Measurements from ENCODE around the gene USP49.

USP49 gene

GRCh38 chr6:41805830-41806774 is 89.1 kb downstream of the USP49 start:
- no peak for DNase-seq

DNA sequence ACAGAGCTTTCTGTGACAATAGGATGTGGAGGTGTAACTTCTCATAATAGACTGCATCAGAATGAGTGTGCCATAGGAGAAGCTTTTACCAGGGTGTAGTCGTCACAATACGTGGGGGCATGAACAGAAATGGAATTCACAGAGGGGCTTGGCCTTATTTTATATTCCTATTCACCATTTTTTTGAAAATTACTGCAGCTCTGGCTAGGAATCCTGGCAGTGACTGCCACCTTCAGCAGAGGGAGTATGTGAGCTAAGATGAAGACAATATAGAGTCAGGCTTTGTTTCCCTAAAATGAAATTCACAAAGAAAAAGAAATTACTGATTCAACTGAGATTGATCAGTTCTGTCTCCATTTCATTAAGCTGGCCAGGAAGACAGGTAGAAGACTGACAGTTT is 93.8 kb downstream of the USP49 start:
- DNase-seq, result no peak

DNA sequence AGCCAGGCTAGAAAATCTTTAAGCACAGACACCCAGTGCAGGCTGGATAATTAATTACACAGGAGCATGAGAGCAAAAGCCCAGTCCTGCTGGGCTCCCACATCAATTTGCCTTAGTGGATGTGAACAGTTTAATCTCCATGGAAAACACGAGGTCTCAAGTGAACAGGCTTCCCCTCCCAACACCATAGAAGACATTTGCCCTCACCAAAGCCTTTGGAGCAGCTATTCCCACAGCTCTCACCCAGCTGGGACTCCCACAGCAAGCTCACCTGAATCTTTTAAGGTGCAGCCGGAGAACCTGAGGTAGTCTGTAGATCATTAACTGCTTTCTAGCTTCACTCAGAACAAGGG is 95.6 kb downstream of the USP49 start:
- no peak for DNase-seq

DNA sequence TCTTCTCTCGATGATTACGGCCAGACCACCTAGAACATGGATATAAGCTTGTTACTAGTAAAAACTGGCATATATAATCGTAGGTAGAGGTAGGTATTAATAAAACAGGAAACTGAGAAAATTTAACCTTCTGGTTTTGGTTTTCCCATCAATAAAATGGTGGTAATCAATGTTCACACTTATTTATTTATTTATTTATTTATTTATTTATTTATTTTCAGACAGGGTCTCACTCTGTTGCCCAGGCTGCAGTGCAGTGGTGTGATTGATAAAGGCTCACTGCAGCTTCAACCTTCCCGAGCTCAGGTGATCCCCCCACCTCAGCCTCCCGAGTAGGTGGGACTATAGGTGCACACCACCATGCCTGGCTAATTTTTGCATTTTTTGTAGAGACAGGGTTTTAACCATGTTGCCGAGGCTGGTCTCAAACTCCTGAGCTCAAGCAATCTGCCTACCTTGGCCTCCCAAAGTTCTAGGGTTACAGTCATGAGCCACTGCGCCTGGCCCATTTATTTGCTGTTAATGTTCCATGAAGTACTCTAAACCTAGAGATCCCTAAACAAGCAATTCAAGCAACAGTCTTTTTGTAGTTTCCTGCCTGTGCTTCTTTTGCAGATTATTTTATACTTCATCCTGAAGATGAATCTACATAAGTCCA is 96.1 kb downstream of the USP49 start:
- no peak for DNase-seq

GRCh38 chr6:41796474-41796873 is 98.7 kb downstream of the USP49 start:
- DNase-seq, result peak; percentile 44

GRCh38 chr6:41791984-41792383 is 103.2 kb downstream of the USP49 start:
- no peak for DNase-seq

GRCh38 chr6:41791305-41791704 is 103.9 kb downstream of the USP49 start:
- DNase-seq, result no peak

DNA sequence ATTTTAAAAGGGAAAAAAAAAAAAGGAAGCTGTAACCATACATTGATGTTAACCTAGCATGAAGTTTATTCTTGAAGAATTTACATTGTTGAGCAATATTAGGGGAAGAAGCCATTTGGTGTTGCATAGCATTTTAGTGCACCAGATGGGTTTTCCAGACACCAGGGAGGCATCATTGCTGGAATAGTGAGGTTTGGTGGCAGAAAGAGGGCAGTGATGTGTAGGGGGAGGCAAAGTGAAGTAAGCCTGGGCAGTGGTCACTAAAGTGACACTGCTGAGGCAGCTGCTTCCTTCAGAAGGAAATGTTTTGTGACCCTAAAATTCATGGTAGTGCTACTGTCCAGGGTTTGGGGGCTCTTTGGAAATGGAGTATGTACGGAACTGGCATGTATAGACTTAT is 105.1 kb downstream of the USP49 start:
- DNase-seq, result no peak

DNA sequence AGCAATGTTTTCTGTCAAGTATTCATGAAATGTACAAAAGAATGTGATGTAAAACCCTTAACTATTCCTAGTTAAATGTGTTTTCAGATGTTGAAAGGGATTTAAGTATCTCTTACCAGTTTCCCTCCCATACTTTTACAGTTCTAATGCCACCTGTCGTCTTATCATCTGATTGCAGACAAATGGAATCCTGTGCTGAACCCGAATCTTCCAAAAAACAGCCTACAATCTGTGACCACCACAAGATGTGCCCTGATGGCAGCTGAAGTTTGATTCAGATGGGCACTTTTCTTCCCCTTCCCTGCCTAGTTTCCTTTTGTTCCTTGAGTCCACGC is 105.8 kb downstream of the USP49 start:
- DNase-seq, result no peak

DNA sequence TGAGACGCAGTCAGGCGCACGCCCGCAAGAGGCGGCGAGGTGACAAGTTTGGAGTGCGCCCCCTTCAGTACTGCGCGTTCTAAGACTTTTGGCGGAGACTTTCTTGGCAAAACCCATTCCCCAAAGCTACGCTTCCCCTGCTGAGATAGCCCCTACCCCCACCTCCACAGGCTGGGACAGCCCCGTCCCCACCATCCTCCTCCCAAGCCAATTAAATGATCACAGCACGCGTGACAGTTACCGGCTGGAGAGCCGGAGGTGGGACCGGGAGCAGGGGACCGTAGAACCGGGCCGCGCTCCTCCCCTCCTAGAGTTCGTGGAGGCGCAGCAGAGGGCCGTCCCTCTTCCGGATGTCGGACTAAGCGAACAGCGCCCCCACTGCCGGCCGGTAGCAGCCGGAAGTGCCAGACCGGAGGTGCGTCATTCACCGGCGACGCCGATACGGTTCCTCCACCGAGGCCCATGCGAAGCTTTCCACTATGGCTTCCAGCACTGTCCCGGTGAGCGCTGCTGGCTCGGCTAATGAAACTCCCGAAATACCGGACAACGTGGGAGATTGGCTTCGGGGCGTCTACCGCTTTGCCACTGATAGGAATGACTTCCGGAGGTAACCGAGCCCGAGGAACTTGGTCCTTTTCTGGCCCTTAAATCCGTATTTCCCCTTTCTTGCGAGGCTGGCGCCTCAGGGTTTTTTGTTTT is 107.8 kb downstream of the USP49 start, which contains the start of gene TOMM6:
Gene TOMM6 (plus strand): TSS at position 476 of the 699 bp plus-strand sequence. CDS start 4 bp downstream, at position 480.
- peak; percentile 97 for DNase-seq

- peak; percentile 91 for DNase-seq
Observed at GRCh38 chr6:41786451-41787218, 108.5 kb downstream of the USP49 start.

DNA sequence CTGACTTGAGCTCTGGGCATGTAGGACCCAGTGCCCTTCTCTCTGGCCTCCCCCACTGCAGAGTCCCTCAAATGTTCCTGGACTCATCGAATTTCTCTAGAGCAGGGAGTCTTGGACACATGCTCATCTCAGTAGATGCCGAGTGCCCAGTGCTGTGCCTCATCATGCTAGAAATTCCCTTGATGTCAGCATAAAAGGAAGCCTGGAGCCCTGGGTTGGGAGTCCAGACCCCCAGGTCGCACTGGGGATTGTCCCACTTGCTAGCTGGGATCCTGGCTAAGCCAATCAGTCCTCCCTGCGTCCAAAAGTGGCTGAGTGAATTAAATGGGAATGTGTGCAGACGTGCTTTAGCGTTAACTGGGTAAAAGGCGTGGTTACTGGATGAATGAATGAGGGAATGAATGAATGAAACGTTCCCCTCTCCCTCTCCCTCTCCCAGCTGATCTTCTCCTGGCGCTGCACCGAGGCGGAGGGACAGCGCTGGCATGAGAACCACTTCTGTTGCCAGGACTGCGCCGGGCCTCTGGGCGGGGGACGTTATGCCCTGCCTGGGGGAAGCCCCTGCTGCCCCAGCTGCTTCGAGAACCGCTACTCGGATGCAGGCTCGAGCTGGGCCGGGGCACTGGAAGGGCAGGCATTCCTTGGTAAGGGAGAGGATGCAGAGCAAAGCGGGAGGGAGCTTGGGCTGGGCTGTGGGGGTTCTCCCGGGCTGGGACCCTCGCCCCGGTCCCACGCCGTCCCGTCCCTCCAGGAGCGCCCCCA is 109.3 kb downstream of the USP49 start:
- DNase-seq, result no peak

GRCh38 chr6:41785254-41785653 is 109.9 kb downstream of the USP49 start:
- DNase-seq, result no peak

DNA sequence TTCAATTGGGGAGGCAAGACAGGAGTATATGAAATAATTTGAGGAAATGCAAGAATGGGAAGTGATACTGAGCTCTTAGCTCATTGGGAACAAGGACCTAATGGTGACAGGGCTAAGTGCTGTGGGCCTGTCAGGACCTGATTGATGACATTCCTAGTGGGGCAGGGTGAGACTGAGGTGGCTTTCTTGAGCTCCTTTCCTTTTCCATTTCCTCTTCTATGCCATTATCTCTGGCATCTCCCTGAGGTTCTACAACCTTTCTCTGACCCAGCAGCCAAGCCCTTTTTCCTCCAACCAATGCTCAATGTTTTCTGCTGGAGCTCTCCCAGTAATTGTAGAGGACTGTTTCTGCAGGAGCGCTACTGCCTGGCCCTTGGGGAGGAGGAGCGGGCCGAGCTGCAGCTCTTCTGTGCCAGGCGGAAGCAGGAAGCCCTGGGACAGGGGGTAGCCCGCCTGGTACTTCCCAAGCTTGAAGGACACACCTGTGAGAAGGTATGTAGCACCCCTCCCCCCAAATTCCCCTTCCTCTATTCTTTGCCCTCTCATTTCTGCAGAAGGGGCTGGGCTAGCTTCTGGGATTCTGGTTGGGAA is 110.5 kb downstream of the USP49 start:
- DNase-seq, result no peak

DNA sequence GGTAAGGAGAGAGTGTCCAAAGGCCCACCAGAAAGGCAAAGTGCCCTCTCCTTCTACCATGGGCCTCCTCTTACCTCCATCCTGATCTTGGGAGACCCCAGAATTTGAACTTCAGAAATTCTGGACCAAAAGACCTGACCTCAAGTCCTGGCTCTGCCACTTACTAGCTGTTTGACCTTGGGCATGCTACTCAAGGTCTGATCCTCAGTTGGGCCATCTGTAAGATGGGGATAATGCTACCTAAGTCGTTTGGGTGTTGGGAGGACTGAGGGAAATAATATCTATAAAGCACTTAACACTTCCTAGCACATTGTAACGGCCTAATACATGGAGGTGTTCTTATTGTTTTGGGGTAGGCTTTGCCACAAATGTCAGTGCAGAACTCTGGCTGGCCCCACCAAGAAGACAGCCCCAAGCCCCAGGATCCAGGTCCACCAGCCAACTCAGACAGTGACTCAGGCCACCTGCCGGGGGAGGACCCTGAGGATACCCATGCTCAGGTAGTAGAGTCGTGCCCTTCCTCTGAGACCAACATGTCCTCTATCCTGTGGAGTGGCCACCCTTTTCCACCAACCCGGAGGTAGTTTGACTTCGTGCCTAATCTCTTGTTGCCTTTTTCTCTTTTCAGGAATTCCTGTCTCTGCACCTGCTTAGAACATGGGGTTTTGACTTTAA is 111.9 kb downstream of the USP49 start:
- DNase-seq, result no peak

DNA sequence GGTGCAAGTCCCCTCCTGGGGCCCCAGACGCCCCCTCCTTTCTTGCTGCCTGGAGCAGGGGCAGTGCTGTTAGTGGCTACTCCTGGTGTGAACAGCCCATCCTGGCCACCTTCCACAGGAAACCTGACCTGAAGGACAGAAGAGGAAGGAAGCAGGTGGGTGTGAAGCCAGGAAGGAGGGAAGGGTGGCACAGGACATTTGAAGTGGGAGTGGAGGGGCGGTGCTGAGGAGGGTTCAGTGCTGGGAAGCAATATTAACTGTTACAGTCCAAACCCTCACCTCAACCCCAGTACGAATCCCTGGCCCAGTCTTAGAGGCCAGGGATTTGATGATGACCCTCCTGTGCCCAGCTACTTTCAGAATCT is 113.8 kb downstream of the USP49 start:
- no peak for DNase-seq

DNA sequence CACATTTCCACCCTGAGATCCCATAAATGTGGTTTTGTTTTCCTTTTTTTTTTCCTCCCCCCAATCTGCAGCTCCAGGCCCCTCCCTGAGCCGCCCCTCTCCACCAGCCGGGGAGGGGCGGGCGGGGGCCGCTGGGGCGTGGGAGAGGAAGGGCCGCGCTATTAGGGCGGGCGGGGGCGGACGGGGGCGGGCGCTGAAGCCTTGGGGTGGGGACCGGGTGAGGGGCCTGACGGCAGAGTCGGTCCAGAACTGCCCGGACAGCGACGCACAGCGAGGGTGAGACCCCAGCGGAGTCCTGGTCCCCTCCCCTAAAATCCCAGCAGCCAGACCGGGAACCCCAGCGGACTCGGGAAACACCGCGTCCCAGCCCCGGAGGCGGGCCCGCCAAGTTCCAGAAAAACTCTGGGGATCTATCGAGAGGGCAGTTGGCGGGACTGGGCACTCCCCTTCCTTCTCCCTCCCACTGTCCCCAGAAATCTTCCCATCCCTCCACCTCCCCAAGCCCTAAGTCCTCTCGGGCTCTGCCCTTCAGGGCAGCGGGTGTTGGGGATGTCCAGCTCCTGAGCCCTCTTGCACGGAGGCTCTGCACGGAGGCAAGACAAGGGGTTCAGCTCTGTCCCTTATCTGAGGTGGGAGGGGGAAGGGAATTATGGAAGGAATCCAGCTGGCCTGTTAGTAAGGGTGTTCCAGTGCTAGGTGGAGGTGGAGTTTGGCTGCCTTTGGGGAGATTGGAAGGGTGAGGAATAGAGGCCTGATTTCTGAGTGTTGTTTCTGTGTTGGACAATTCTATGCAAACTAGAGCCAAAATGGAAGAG is 114.4 kb downstream of the USP49 start, which contains the start of gene PRICKLE4:
Gene PRICKLE4 (plus strand): TSS at position 232 of the 815 bp plus-strand sequence. CDS start 2,692 bp downstream, outside the sequence.
- no peak for DNase-seq

DNA sequence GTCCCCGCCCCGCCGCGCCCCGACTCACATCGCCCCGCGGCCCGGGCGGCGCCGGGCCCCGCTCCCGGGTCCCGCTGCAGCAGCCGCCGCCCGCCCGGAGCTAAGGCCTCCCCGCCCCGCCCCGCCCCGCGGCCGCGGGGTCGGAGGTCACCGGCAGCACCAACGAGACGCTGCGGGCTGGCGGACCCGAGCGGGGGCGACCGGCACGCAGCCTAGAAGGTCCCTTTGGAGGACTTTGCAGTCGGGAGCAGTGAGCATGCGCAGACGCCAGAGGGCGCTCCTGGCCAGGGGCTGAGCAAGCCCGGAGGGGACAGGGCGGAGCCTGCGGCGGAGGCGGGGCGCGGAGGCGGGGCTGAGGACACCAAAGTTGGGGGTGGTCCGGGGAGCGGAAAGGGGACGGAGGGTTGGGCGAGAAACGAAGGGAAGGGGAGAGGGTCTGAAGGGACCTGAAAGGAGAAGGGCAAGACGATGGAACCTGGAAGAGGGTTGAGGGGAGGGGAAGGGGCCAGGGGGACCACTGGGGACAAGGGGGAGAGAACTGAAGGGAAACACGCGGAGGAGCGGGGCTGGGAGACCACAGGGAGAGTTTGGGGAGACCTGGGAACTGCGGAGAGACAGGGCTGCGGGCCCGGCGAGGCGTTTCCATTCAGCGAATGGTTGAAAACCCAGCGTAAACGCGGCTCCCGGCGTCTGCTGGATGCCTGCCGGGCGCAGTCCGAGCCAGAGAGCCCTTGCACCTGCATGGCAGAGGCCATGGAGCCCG is 115.2 kb downstream of the USP49 start, which contains the start of gene FRS3:
Gene FRS3 (minus strand): TSS at position 113 of the 763 bp plus-strand sequence. CDS start 2,913 bp downstream, outside the sequence.
- DNase-seq, result peak; percentile 99

DNA sequence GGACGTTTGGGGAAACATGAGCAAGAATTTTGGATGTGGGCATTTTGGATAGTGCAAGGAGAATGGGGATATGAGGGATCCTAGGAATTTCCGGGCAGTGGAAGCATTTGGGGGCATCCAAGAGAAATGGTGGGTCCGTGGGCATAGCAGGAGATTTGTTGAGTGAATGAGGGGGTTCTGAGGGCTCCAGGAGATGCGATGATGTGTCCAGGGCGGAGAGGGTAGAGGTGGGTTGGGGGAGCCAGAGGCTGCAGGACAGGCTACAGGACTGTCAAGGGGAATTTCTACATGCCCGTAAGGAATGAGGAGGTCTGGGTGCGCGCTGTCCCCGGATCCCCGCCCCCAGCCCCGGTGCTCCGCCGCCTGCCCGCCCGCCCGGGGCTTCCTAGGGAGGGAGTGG is 115.8 kb downstream of the USP49 start:
- DNase-seq, result no peak

Data from activated CD4-positive, alpha-beta T cell treated with anti-CD3 and anti-CD28 coated beads, Interleukin-10, Interleukin-2, amounts not matched to agents 100 ng/mL and 50 ng/mL, durations not matched to agents 16 hours and 8 hours (primary cell).